GM21423 (cell line): ENCODE data around the gene MICAL2.

Experiments
- ATAC-seq: cut with Tn5 transposase; IDR thresholded peaks from one replicate; pipeline ENCODE4 v1.9.1; 2021; ENCODE audit warnings: mild to moderate bottlenecking, moderate library complexity; ENCODE audit not compliant: unreplicated experiment

Gene MICAL2

GRCh38 chr11:12148882-12149281 lies 38.5 kb downstream of the MICAL2 start:
- no peak for ATAC-seq

- no peak for ATAC-seq
These were observed 39.4 kb downstream of the MICAL2 start for GRCh38 chr11:12149672-12150225.

- no peak for ATAC-seq
These were observed 40.5 kb downstream of the MICAL2 start for GRCh38 chr11:12150831-12151382.

GRCh38 chr11:12152321-12152720 lies 41.9 kb downstream of the MICAL2 start:
- ATAC-seq: no peak

- ATAC-seq: no peak
These were observed 44.7 kb downstream of the MICAL2 start for GRCh38 chr11:12154871-12155668.

- no peak for ATAC-seq
These were observed 45.3 kb downstream of the MICAL2 start for GRCh38 chr11:12155696-12156095.

GRCh38 chr11:12156301-12157140 lies 46.1 kb downstream of the MICAL2 start:
- no peak for ATAC-seq

GRCh38 chr11:12157241-12157661 lies 46.9 kb downstream of the MICAL2 start:
- ATAC-seq: no peak

GRCh38 chr11:12158909-12159308 lies 48.5 kb downstream of the MICAL2 start:
- no peak for ATAC-seq

GRCh38 chr11:12159351-12160099 lies 49.1 kb downstream of the MICAL2 start:
- no peak for ATAC-seq

GRCh38 chr11:12160231-12160630 lies 49.8 kb downstream of the MICAL2 start:
- ATAC-seq: no peak

GRCh38 chr11:12160680-12161079 lies 50.3 kb downstream of the MICAL2 start:
- no peak for ATAC-seq

- no peak for ATAC-seq
These were observed 50.7 kb downstream of the MICAL2 start for GRCh38 chr11:12161137-12161536.

- no peak for ATAC-seq
These were observed 51.4 kb downstream of the MICAL2 start for GRCh38 chr11:12161603-12162350.

- ATAC-seq: no peak
These were observed 52.3 kb downstream of the MICAL2 start for GRCh38 chr11:12162652-12163051.

GRCh38 chr11:12163181-12163941 lies 53.0 kb downstream of the MICAL2 start:
- no peak for ATAC-seq

- no peak for ATAC-seq
These were observed 53.9 kb downstream of the MICAL2 start for GRCh38 chr11:12164061-12165014.

- ATAC-seq: no peak
These were observed 55.0 kb downstream of the MICAL2 start for GRCh38 chr11:12165237-12165875.
